Liver (tissue), 9 donors: ENCODE data around the gene IKBKE. TPM values are rescaled to one million over a fixed set of nuclear protein-coding genes. Genes with fewer than 3 reads are reported as not detected.

ENCODE experiments used
- DNase-seq: peaks from one replicate; pipeline ENCODE4 v3.0.0-alpha.2; 2017; ENCODE audit warnings: low spot score
- H3K27ac ChIP-seq, 2 donors: one replicate each; pipeline ENCODE4 v1.7.0; 2013; ENCODE audit warnings: inconsistent platforms in 2 of 2, low read length in 2 of 2, control low read depth in 1 of 2, low read depth in 1 of 2, mild to moderate bottlenecking in 1 of 2
- H3K27me3 ChIP-seq, 4 donors: one replicate each; pipeline versions ENCODE4 v1.6.1 to v1.7.0; 2013; ENCODE audit warnings: low read length in 3 of 4, inconsistent platforms in 1 of 4, mild to moderate bottlenecking in 1 of 4, moderate library complexity in 1 of 4; ENCODE audit not compliant: control insufficient read depth in 4 of 4, insufficient read depth in 4 of 4
- H3K36me3 ChIP-seq, 4 donors: one replicate each; pipeline versions ENCODE4 v1.6.1 to v1.7.0; 2013; ENCODE audit warnings: low read length in 3 of 4, mild to moderate bottlenecking in 3 of 4, low read depth in 1 of 4, moderate library complexity in 1 of 4; ENCODE audit not compliant: control insufficient read depth in 4 of 4, insufficient read depth in 3 of 4
- H3K4me1 ChIP-seq, 4 donors: one replicate each; pipeline versions ENCODE4 v1.6.1 to v1.7.0; 2013; ENCODE audit warnings: low read length in 3 of 4, mild to moderate bottlenecking in 3 of 4, moderate library complexity in 1 of 4; ENCODE audit not compliant: control insufficient read depth in 4 of 4, insufficient read depth in 4 of 4
- H3K4me3 ChIP-seq, 3 donors: one replicate each; pipeline versions ENCODE4 v1.6.1 to v1.7.0; 2013; ENCODE audit warnings: low read length in 3 of 3, control low read depth in 1 of 3, low read depth in 1 of 3, mild to moderate bottlenecking in 1 of 3
- H3K9ac ChIP-seq, 2 donors: one replicate each; pipeline ENCODE4 v1.7.0; 2013; ENCODE audit warnings: low read length in 2 of 2, mild to moderate bottlenecking in 2 of 2, moderate library complexity in 2 of 2, control low read depth in 1 of 2, low read depth in 1 of 2
- H3K9me3 ChIP-seq, 4 donors: one replicate each; pipeline versions ENCODE4 v1.6.1 to v1.7.0; 2013; ENCODE audit warnings: low read length in 3 of 4; ENCODE audit not compliant: control insufficient read depth in 4 of 4
- ATF3 ChIP-seq: IDR thresholded peaks from 2 replicates; pipeline ENCODE4 v1.6.1; 2016; ENCODE audit warnings: antibody characterized with exemption
- CTCF ChIP-seq: fragments of 150-350 bp; IDR thresholded peaks from 2 replicates; pipeline ENCODE4 v1.5.1; 2017; ENCODE audit warnings: improper control_type of control experiment, low read depth, low read length; ENCODE audit not compliant: missing input control
- EGR1 ChIP-seq, 2 donors: IDR thresholded peaks; 2 replicates each; pipeline ENCODE4 v1.6.1; 2016 to 2018; ENCODE audit warnings: antibody characterized with exemption in 2 of 2, low read depth in 2 of 2
- FOXA1 ChIP-seq: IDR thresholded peaks from 2 replicates; pipeline ENCODE4 v1.6.1; 2016; ENCODE audit warnings: antibody characterized with exemption
- FOXA2 ChIP-seq: IDR thresholded peaks from 2 replicates; pipeline ENCODE4 v1.6.1; 2016; ENCODE audit warnings: antibody characterized with exemption
- GABPA ChIP-seq, 2 donors: IDR thresholded peaks in 1 of 2; conservative IDR thresholded peaks in 1 of 2; 2 replicates each; pipeline ENCODE4 v1.6.1; 2016; ENCODE audit warnings: antibody characterized with exemption in 2 of 2, mild to moderate bottlenecking in 1 of 2, moderate library complexity in 1 of 2
- HNF4A ChIP-seq, 2 donors: conservative IDR thresholded peaks; 2 replicates each; pipeline ENCODE4 v1.6.1; 2016; ENCODE audit warnings: antibody characterized with exemption in 2 of 2, mild to moderate bottlenecking in 2 of 2
- HNF4G ChIP-seq: IDR thresholded peaks from 2 replicates; pipeline ENCODE4 v1.6.1; 2016; ENCODE audit warnings: antibody characterized with exemption
- JUND ChIP-seq, 2 donors: IDR thresholded peaks; 2 replicates each; pipeline ENCODE4 v1.6.1; 2016; ENCODE audit warnings: antibody characterized with exemption in 2 of 2
- MAX ChIP-seq: IDR thresholded peaks from 2 replicates; pipeline ENCODE4 v1.6.1; 2016; ENCODE audit warnings: antibody characterized with exemption
- NR2F2 ChIP-seq: IDR thresholded peaks from 2 replicates; pipeline ENCODE4 v1.6.1; 2016; ENCODE audit warnings: antibody characterized with exemption
- REST ChIP-seq: IDR thresholded peaks from 2 replicates; pipeline ENCODE4 v1.6.1; 2016; ENCODE audit warnings: antibody characterized with exemption, mild to moderate bottlenecking
- RXRA ChIP-seq, 2 donors: IDR thresholded peaks; 2 replicates each; pipeline ENCODE4 v1.6.1; 2017 to 2018; ENCODE audit warnings: antibody characterized with exemption in 2 of 2, mild to moderate bottlenecking in 1 of 2
- SP1 ChIP-seq: IDR thresholded peaks from 2 replicates; pipeline ENCODE4 v1.6.1; 2018; ENCODE audit warnings: antibody characterized with exemption, mild to moderate bottlenecking
- TAF1 ChIP-seq: conservative IDR thresholded peaks from 2 replicates; pipeline ENCODE4 v1.6.1; 2016; ENCODE audit warnings: antibody characterized with exemption, mild to moderate bottlenecking
- YY1 ChIP-seq: IDR thresholded peaks from 2 replicates; pipeline ENCODE4 v1.6.1; 2016; ENCODE audit warnings: antibody characterized with exemption, mild to moderate bottlenecking
- ZBTB33 ChIP-seq: IDR thresholded peaks from 2 replicates; pipeline ENCODE4 v1.6.1; 2016; ENCODE audit warnings: antibody characterized with exemption
- WGBS: extraction: QIAGEN DNeasy Blood & Tissue Kit; methylation state at CpG from one replicate; pipeline ENCODE4 v1.1.7; 2013; 5-methylcytosine and 5-hydroxymethylcytosine counted together
- polyA plus RNA-seq, 2 donors: library from polyadenylated mRNA; stranded (reverse) in 1 of 2; unstranded in 1 of 2; fragments of 200-250 nt in 1 of 2; fragments of >200 nt in 1 of 2; fragmentation: Nextera tagmentation in 1 of 2; extraction: Ambion mirVana in 1 of 2; gene quantifications; one replicate each; pipeline versions ENCODE4 v1.2.1 to v1.2.3, GENCODE V29; 2013 to 2015
- total RNA-seq, 2 donors: library from RNA; depleted of rRNA; stranded (reverse); fragments of >200 nt; gene quantifications; one replicate each; pipeline ENCODE4 v1.2.3, GENCODE V29; 2014
- donor health status: healthy.
- donor health status: healthy.
- donor health status: healthy.
- donor health status: healthy.
- donor health status: healthy.

IKBKE gene
- total and polyA plus RNA-seq, 4 donors, result 0.81 to 3.9 (median 1.5) TPM

- no peak overlapping the region for H3K4me3 ChIP-seq
- no peak overlapping the region for H3K9ac ChIP-seq
- 93% methylated on average over 12 of the region's 12 CpGs for WGBS
- no peaks in the 10 kb centered on the region for H3K27me3 ChIP-seq
- no peaks in the 10 kb centered on the region for H3K4me1 ChIP-seq
- TF ChIP-seq EGR1 (IDR thresholded peaks at IDR 0.05; ENCODE audit: low read depth in 2 of 2) (no peak), RXRA (IDR thresholded peaks at IDR 0.05) (no peak), SP1 (no peak), CTCF (no peak), YY1 (no peak), JUND (IDR thresholded peaks at IDR 0.05) (no peak), FOXA2 (no peak), HNF4A (conservative IDR thresholded peaks at IDR 0.05) (no peak), REST (no peak), HNF4G (no peak), GABPA (IDR thresholded peaks at IDR 0.05 in 1 of 2, conservative IDR thresholded peaks at IDR 0.05 in 1 of 2) (no peak), MAX (no peak), FOXA1 (no peak), ZBTB33 (no peak), NR2F2 (no peak), TAF1 (no peak), ATF3 (no peak)
- no peaks in the 10 kb centered on the region for H3K9me3 ChIP-seq
- H3K27ac ChIP-seq, result no peak overlapping the region
- peaks cover 0 to 39% (median 18%) of the 10 kb centered on the region in 4 donors for H3K36me3 ChIP-seq
- no peak for DNase-seq
These were observed 20.0 kb upstream of the IKBKE start for GRCh38 chr1:206450281-206450680.
